HG02973 (cell line): ENCODE results near the gene HS3ST1.
"Not testable (repeated sequence)": the region's sequence is repeated elsewhere in the genome, so short reads cannot be mapped to it uniquely, and the experiment has no call there.

Experiments used
- ATAC-seq: cut with Tn5 transposase; IDR thresholded peaks from one replicate; pipeline ENCODE4 v1.9.1; 2021; ENCODE audit warnings: moderate library complexity; ENCODE audit not compliant: unreplicated experiment

Gene HS3ST1

DNA sequence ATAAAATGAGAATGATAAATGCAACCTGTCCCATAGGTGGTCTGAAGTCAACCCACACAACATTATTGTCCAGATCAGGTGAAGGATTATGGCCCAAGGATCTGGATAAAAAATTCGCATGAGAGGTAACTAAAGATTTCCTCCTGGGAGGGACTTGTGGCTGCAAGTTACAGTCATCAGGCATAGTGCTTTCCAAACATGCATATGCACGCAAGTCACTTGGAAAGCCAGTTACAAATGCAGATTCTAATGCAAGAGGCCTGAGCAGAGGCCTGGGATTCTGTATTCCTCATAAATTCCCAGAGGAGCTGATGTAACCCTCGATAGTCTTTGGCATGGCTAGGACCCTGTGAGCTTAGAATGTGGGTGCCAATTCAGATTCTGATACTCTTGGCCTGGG, 21.1 kb downstream of the HS3ST1 start:
- no peak for ATAC-seq

DNA sequence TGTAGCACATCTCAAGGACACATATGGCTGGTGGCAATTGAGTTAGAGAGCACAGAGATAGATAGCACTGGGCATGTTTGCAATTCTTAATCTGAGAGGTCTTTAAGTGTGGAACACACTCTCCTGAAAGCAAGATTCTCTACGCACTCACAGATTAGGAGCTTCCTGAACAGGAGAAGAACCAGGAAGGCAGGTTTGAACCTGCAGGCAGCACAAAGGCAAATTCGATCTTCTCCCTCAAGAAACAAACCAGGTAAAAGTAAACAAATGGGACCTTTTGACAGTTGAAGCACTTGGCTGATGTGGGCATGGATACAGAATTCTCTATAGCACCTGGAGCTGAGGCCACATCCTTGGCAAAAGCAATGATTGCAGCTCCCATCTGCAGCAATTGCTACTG, 24.3 kb downstream of the HS3ST1 start:
- no peak for ATAC-seq

DNA sequence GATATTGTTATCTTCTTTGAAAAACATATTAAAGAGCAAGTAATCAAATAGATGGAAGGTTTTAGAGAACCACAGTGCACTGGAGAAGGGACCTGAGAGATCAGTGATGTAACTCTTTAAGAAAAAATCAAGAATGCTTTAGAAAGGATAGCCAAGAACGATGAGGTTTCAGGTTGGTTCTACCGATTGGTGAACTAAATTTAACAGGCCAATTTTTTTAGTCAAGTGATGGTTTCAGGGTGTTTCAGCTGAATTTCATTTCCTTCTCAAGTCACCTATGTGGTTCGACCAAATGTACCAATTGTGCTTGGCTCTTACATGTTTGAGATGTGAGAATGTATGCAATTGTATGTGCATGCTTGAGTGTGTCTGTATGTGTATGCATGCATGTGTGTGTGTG, 26.5 kb downstream of the HS3ST1 start:
- ATAC-seq = no peak

DNA sequence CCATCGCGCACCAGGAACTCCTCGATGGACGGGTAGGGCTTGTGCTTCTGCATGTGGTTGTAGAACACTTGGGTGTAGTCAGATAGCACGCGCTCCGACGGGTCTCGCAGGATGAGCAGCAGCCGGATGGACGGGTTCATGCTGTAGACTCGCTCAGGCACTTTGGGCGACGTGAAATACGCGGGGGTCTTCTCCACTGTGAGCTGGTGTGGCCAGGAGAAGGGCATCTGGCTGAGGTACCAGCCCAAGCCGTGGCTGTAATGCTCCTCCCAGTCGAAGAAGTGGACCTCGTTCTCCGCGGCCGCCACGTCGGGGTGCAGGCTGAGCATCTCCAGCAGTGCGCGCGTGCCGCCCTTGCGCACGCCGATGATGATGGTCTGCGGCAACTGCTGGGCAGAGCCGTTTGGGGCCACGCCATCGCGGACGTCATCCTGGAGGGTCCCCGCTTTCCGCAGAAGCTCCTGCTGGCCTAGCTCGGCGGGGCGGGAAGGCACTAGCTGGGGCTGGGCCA, 29.2 kb downstream of the HS3ST1 start:
- no peak for ATAC-seq

DNA sequence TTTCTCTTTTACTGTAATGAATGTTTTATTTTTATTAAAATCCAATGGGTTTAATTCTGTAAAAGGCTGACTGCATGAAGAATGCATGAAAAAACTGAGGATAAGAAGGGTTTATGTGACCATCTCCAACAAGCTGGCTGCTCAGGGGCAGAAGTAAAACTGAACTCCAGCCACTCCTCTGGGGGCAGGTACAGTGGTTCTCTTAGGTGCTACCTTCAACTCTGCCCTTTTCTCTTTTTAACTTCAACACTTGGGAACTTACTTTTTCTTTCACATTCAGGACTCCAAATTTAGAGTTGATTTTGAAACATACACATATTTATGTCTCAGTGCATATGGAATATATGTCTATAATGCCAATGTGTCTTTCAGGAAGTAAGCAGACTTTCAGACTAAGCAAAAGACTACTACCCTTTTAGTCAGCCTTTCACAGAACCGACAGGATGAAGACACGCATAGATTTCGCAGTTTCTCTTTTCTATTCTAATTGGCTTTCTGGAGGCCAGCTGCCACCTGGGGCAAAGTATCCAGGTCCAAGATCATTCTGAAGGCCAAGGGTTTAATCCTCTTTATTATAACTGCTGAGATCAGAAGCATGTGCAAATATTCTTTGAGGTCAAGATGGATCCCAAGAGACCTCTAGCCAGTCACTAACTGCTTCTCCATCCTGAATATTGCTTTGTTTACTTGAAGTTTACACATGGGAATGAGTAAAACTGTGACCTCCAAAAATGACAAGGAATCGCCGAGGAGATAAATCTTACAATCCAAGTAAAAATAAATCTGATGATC, 30.7 kb downstream of the HS3ST1 start:
- peak; percentile 51 for ATAC-seq

DNA sequence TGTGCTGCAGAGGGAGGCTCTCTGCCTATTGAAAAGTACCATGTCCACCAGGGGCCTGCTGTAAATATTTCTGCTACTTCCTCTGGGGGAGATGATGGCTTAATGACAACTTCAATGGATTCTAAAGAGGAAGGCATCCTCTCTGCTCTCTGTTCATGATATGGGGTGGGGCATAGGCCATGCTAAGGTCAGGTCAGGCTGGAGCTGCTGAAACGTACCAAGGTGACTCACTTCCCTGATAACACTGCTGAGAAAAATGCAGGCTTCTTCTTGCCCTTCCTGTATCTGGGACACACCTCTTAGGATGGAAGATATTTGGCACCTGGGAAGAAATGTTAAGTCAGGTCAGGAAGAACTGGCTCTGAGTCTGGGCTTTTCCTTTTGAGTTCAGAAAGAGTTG, 31.5 kb downstream of the HS3ST1 start:
- no peak for ATAC-seq

DNA sequence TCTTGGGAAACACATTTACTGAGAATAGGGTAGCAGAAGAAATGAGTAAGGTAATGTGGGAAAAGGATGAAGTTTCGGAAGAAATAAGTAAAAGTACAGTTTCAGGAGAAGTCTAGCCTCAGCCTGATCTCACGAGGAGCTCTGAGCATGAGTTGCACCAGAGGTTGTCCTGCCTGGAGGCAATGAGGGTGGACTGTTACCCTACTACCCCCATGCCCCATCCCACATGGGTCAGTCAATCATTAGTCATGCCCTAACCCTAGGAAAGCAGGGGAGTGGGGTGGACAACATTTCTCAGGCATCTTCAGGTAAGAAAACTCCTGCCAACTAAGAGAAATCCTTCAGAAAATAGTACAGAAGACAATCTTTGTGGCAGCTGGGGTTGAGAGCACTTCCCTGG, 35.1 kb downstream of the HS3ST1 start:
- ATAC-seq = no peak

DNA sequence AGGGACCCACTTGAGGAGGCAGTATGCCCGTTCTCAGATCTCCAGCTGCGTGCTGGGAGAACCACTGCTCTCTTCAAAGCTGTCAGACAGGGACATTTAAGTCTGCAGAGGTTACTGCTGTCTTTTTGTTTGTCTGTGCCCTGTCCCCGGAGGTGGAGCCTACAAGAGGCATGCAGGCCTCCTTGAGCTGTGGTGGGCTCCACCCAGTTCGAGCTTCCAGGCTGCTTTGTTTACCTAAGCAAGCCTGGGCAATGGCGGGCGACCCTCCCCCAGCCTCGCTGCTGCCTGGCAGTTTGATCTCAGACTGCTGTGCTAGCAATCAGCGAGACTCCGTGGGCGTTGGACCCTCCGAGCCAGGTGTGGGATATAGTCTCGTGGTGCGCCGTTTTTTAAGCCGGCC, 44.6 kb downstream of the HS3ST1 start:
- not testable (repeated sequence) for ATAC-seq

DNA sequence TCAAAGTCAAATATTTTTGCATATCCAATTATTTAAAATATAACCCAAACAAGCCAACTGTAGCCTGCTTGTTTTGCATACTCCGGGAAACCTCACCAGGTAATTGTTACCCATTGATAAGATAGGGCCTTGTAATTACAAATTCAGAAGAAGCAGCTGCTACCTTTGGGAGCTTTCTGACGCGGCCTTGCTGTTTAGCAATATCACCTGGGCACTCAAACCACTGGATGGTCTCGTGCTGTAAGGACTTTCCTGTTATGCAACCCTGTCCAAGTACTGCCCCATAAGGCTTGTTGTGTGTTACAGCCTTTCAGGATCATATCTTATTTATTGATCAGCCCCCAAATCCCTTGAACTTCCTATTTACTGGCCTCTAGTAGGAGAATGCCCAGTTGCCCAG, 52.1 kb downstream of the HS3ST1 start:
- no peak for ATAC-seq

DNA sequence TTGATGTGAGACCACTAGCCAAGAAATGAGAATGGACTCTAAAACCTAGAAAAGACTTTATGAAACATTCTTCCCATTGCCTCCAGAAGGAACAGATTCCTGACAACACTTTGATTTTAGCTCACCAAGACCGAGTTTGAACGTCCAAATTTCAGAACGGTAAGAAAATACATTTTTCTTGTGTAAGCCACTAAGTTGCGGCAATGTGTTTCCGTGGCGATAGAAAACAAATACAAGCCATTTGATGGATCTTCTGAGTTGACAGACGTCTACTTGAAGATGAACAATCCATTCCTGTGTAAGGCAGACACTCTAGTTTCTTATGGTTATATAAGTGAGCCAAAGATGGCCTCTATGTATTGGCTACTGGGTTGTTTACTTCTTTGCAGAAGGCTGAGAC, 52.5 kb downstream of the HS3ST1 start:
- ATAC-seq = no peak

DNA sequence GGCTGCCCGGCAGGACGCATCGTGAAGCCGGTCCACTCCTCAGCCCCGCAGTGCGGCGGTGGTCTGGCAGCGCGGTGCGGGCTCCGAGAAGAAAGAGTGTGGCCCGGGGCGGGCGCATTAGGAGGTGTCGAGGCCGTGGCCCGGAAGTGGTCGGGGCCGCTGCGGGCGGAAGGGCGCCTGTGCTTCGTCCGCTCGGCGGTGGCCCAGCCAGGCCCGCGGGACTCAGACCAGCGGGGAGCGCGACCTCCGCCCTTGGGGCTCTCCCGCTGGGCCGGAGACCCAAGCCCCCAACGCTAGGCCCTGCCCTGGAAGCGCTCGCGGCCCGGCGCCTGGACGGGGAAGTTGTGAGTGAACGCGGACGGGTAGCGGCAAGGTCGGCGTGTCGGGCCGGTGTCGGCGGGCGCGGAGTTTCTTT, 60.0 kb downstream of the HS3ST1 start:
- no peak for ATAC-seq

DNA sequence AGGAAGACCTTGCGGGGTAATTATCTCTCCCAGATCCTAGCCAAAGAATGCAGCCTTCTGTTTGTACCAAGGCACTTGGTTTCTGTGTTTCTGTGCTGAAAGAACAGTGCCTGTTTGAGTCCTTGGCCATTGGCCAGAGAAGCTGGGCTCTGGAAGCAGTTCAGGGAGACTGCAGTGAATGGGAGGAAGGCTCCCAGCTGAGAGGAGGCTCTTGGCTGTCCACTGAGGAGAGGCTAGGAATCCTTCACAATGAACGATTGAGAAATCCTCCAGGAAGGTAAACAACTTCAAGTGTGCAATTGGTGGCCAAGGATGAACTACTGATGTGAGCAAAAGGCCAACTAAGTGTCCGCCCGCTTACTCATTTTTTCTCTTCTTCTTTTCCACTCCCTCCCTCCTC, 61.3 kb downstream of the HS3ST1 start:
- no peak for ATAC-seq

DNA sequence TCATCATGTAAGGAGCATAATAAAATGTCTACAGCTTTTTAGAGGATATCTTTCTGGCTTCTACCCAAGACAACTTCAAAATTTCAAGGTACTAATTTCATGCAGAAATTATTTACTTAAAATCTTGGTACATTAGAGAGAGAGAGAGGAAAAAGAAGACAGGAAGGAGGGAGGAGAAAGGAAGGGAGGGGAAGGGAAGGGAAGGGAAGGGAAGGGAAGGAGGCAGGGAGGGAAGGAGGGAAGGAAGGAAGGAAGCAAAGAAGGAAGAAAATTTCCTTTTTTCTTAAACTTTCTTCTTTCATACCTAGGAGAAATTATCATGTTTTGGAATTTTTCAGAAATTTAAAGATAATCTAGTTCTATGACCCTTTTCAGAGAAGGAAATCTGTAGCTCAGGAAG, 61.8 kb downstream of the HS3ST1 start:
- ATAC-seq = no peak

DNA sequence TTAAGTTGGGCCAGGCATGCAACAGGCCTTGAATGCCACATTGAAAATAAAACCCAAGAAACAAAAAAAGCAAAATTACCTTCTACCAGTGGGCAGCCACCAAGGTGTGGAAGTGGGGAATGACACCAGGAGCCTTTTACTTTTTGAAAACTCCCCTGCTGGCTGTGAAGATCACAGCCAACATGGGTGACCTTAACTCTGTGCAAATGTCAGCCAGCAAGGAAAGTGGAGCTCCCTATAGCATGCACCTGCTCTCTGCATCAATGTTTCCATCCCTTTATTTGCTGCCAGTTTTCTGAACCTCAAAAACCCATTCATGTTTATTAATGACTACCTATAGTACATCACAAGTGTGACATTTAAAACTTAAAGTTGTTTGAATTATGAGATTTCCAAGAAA, 63.7 kb downstream of the HS3ST1 start:
- ATAC-seq = no peak

DNA sequence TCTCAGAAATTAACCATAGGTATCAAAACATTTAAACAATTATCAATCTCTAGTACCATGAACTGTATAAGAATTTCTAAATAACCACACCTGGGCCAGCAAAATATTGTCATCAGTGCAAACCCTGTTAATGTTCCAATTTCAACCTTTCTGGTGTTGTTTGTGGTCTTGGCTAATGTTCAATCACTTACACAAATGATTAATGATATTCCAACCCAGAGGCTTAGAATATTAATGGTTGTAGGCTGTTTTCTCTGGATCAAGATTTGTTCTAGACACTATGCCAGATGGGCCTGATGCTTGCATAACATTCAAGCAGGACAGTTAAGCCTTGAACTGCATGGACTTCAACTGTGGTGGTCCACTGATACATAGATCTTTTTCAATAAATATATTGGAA, 69.1 kb downstream of the HS3ST1 start:
- no peak for ATAC-seq

DNA sequence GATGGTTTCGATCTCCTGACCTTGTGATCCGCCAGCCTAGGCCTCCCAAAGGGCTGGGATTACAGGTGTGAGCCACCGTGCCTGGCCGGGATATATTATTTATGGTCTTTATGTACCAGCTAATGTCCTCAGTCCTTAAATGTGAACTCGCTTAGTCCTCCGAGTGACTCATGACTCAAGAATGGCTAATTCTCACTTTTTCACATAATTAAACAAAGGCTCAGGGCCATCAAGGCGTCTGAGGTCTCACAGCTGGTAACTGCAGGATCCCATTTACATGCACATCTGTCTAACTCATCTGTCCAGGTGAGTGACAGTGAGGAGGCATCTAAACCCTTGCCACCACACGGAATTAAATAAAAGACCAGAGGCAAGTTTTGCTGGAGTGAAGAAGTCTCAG, 73.5 kb downstream of the HS3ST1 start:
- no peak for ATAC-seq

DNA sequence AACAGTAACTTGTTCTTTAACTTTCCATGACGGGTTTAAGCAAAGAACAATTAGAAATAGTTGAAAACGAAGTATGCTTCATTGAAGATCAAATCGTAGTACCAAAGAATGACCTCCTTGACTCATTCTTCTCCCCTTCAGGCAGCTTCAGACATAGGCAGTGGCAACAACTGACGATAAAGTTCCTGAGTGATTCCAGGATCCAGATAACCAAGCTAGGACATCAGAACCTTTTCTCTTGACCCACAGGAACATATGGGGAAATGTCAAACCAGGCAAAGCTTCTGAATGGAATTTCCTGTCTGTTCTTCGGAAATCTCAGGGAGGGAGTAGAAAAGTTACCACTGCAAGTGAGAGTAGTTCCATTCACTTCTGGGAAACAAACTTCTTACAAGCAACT, 74.2 kb downstream of the HS3ST1 start:
- no peak for ATAC-seq

DNA sequence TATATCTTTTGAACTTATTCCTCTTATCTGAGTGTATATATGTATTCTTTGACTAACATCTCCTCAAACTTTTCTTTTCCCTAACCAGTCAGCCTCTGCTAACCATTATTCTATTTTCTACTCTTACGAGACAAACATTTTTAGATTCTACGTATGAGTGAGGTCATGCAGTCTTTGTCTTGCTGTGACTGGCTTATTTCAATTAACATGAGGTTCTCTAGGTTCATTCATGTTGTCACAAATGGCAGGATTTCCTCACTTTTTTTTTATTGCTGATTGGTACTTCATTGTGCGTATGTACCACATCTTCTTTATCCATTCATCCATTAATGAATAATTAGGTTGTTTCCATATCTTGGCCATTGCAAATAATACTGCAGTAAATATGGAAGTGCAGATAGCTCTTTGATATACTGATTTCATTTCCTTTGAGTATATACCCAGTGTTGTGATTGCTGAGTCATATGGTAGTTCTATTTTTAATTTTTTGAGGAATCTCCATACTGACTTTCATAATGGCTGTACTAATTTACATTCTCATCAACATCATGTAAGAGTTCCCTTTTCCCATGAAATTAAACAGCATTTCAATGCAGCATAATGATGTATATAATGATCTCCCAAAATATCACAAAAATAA, 80.1 kb downstream of the HS3ST1 start:
- no peak for ATAC-seq

DNA sequence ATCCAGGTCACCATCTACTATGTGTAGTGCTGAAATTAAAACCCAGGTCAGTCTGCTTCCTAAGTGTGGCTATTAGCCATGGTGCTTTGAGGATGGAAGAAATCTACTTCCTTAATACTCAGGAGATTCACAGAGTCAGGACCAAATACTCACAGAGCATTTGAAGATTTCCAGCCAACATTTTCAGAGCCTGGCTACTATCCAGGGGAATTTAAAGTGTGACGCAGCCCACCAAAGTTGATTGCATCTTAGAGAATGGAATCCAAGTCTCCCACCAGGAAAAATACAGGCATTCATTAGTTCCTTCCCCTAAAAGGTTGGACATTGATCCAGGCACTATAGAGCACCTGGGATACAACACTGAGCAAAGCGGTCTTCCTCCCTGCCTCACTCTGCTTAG, 83.8 kb downstream of the HS3ST1 start:
- ATAC-seq = no peak

DNA sequence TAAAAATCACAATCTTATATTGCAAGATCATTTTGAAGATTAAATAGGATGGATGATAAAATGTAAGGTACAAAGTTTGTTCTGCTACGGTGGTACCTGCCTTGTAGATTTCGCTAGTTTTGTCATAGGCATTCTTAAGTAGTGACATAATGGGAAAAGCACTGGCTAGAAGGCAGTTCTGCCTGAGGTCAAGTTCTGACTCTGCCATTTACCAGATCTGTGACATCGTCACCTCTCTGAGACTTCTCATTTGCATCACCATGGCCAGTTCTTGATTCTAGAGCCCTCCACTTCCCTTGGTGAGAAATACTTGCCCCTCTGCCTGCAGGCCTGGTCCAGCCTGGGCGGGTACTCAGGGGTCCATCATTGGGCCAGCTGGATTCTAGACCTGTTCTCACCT, 85.2 kb downstream of the HS3ST1 start:
- no peak for ATAC-seq
